Keratinocyte (primary cell): ENCODE results near the gene FGGY. TPM values are rescaled to one million over a fixed set of nuclear protein-coding genes. Genes with fewer than 3 reads are reported as not detected.

Experiments used
- DNase-seq: peaks from one replicate; pipeline ENCODE4 v3.0.0-alpha.2; 2011; ENCODE audit warnings: low read depth, missing footprints, low spot score
- FAIRE-seq: peaks from 2 replicates; lab custom pipeline; 2011; peaks lifted over from hg19 to GRCh38; lab: Jason Lieb, UNC
- H2AFZ ChIP-seq: 2 replicates; pipeline ENCODE4 v1.6.0; 2012; ENCODE audit warnings: low read length, control low read depth, inconsistent platforms; ENCODE audit not compliant: control insufficient read depth
- H3K27ac ChIP-seq: 2 replicates; pipeline ENCODE4 v1.5.1; 2011; ENCODE audit warnings: low read length; ENCODE audit not compliant: control insufficient read depth, insufficient read depth
- H3K27me3 ChIP-seq: 3 replicates; pipeline ENCODE4 v1.6.0; 2011; ENCODE audit warnings: low read length; ENCODE audit not compliant: control insufficient read depth, insufficient read depth; ENCODE audit errors: extremely low read depth
- H3K36me3 ChIP-seq, 2 experiments: 2 replicates in 1 of 2; 3 replicates in 1 of 2; pipeline ENCODE4 v1.5.1; 2011; ENCODE audit warnings: low read length in 2 of 2, mild to moderate bottlenecking in 1 of 2; ENCODE audit not compliant: control insufficient read depth in 2 of 2, insufficient read depth in 2 of 2; ENCODE audit errors: extremely low read depth in 1 of 2
- H3K4me1 ChIP-seq: 3 replicates; pipeline ENCODE4 v1.5.1; 2011; ENCODE audit warnings: low read length; ENCODE audit not compliant: control insufficient read depth, insufficient read depth; ENCODE audit errors: extremely low read depth
- H3K4me2 ChIP-seq: 3 replicates; pipeline ENCODE4 v1.6.0; 2011; ENCODE audit warnings: low read depth, low read length; ENCODE audit not compliant: control insufficient read depth, insufficient read depth; ENCODE audit errors: extremely low read depth
- H3K4me3 ChIP-seq, 3 experiments: fragments of 200-600 bp in 1 of 3; sonication (generic) in 1 of 3; 2 replicates in 2 of 3; 3 replicates in 1 of 3; pipeline ENCODE4 v1.5.1; 2011 to 2016; ENCODE audit warnings: low read length in 3 of 3, mild to moderate bottlenecking in 3 of 3, control low read depth in 2 of 3, inconsistent platforms in 1 of 3, low read depth in 1 of 3, mixed read lengths in 1 of 3, mixed run types in 1 of 3, moderate library complexity in 1 of 3; ENCODE audit not compliant: control insufficient read depth in 2 of 3, insufficient read depth in 2 of 3; ENCODE audit errors: extremely low read depth in 1 of 3
- H3K79me2 ChIP-seq: 2 replicates; pipeline ENCODE4 v1.6.0; 2012; ENCODE audit warnings: low read length; ENCODE audit not compliant: control insufficient read depth, insufficient read depth
- H3K9ac ChIP-seq: 3 replicates; pipeline ENCODE4 v1.6.0; 2011; ENCODE audit warnings: low read length; ENCODE audit not compliant: control insufficient read depth, insufficient read depth; ENCODE audit errors: extremely low read depth
- H3K9me1 ChIP-seq: 3 replicates; pipeline ENCODE4 v1.6.0; 2011; ENCODE audit warnings: low read length; ENCODE audit not compliant: control insufficient read depth, insufficient read depth; ENCODE audit errors: extremely low read depth
- H3K9me3 ChIP-seq: 2 replicates; pipeline ENCODE4 v1.5.1; 2012; ENCODE audit warnings: low read depth, low read length; ENCODE audit not compliant: control insufficient read depth
- H4K20me1 ChIP-seq: 3 replicates; pipeline ENCODE4 v1.6.0; 2011; ENCODE audit warnings: low read length; ENCODE audit not compliant: control insufficient read depth, insufficient read depth; ENCODE audit errors: extremely low read depth
- EZH2 ChIP-seq: IDR thresholded peaks from one replicate; pipeline ENCODE4 v1.6.1; 2012; ENCODE audit warnings: inconsistent platforms, mild to moderate bottlenecking, low read length, moderate library complexity
- dilution Hi-C: fragments of 300-500 bp; cut with MboI; formaldehyde crosslinking; loops from one replicate; pipeline ENCODE4 v1.7.0; 2020; ENCODE audit warnings: low sequenced_read_pairs; ENCODE audit not compliant: extremely low pct_ligation_motif_present
- polyA plus RNA-seq, 5 experiments: library from polyadenylated mRNA; depleted of rRNA in 3 of 5; stranded (reverse) in 3 of 5; stranded (forward) in 1 of 5; unstranded in 1 of 5; fragments of >200 nt; gene quantifications; 1 replicate in 1 of 5; 2 replicates in 3 of 5; 3 replicates in 1 of 5; pipeline versions ENCODE4 v1.2.1 to v1.2.3, GENCODE V29; 2011 to 2012; ENCODE audit warnings: missing spikeins in 2 of 5, low read depth in 1 of 5, low replicate concordance in 1 of 5
- TF ChIP-seq, protein P1 (sequence below), 3 experiments: IDR thresholded peaks in 1 of 3; conservative IDR thresholded peaks in 1 of 3; optimal IDR thresholded peaks in 1 of 3; 2 replicates in 2 of 3; 3 replicates in 1 of 3; pipeline versions ENCODE3 to v1.5.1; 2011; ENCODE audit warnings: low read length in 3 of 3, mild to moderate bottlenecking in 3 of 3, moderate library complexity in 2 of 3, control low read depth in 1 of 3, inconsistent platforms in 1 of 3; ENCODE audit not compliant: insufficient read depth in 2 of 3; ENCODE audit errors: extremely low read depth in 1 of 3

FGGY gene
- polyA plus RNA-seq, 1 donor (not counting 4 experiments of a cell fraction or from before 2014, with no cell fraction given): 16.6 TPM

DNA sequence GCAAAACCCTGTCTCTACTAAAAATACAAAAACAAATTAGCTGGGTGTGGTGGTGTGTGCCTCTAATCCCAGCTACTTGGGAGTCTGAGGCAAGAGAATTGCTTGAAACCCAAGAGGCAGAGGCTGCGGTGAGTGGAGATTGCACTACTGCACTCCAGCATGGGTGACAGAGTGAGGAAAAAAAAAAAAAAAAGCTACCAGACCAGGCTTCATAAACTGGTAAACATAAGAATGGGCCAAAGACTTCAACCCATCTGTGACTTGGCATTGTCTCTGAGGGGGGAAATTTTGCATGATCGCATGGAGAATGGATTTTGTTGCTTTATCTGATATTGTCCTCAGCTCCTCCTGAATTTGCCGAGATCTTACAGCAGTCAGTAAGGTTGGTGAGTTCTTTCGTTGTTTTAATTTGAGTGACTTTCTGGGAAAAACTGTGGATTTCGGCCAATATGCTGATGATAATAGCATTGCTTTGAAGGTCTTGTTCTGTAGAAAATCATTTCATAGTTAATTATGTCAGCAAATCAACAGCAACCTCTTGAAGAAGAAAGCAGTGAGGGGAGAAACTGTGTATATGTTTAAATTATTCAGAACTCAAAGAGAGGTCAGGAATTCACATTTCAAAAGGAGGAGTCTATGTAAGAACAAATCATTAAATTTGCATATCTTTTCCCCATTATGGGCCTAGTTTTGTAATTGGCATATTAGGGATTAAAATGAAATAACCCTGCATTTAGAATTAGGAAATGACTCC, 13.1 kb downstream of the FGGY start:
- Histone ChIP-seq H3K27ac (no peak overlapping the region), H2AFZ (no peak overlapping the region), H3K27me3 (no peaks in the 10 kb centered on the region), H3K4me2 (no peak overlapping the region), H3K36me3 (no peaks in the 10 kb centered on the region), H3K4me3 (no peak overlapping the region), H3K9me3 (no peaks in the 10 kb centered on the region), H3K9ac (no peak overlapping the region), H3K9me1 (no peaks in the 10 kb centered on the region), H3K79me2 (no peaks in the 10 kb centered on the region), H3K4me1 (peaks cover 7% of the 10 kb centered on the region), H4K20me1 (no peaks in the 10 kb centered on the region)
- FAIRE-seq (no peak), DNase-seq (no peak)
- dilution Hi-C loops: no loop called here
- TF ChIP-seq, protein P1, sequence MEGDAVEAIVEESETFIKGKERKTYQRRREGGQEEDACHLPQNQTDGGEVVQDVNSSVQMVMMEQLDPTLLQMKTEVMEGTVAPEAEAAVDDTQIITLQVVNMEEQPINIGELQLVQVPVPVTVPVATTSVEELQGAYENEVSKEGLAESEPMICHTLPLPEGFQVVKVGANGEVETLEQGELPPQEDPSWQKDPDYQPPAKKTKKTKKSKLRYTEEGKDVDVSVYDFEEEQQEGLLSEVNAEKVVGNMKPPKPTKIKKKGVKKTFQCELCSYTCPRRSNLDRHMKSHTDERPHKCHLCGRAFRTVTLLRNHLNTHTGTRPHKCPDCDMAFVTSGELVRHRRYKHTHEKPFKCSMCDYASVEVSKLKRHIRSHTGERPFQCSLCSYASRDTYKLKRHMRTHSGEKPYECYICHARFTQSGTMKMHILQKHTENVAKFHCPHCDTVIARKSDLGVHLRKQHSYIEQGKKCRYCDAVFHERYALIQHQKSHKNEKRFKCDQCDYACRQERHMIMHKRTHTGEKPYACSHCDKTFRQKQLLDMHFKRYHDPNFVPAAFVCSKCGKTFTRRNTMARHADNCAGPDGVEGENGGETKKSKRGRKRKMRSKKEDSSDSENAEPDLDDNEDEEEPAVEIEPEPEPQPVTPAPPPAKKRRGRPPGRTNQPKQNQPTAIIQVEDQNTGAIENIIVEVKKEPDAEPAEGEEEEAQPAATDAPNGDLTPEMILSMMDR (optimal IDR thresholded peaks at IDR 0.05 in 1 of 3, IDR thresholded peaks at IDR 0.05 in 1 of 3, conservative IDR thresholded peaks at IDR 0.05 in 1 of 3; ENCODE audit: extremely low read depth in 1 of 3, insufficient read depth in 2 of 3, low read length in 3 of 3): no peak
- TF ChIP-seq EZH2: no peak

GRCh38 chr1:59310549-59311250, 13.8 kb downstream of the FGGY start:
- H2AFZ ChIP-seq: no peak overlapping the region
- DNase-seq (no peak), FAIRE-seq (no peak)
- peaks cover 7% of the 10 kb centered on the region for H3K4me1 ChIP-seq
- H3K27ac ChIP-seq: no peak overlapping the region
- no peaks in the 10 kb centered on the region for H3K27me3 ChIP-seq
- no peaks in the 10 kb centered on the region for H3K9me3 ChIP-seq
- H3K4me3 ChIP-seq: no peak overlapping the region
- no peaks in the 10 kb centered on the region for H3K36me3 ChIP-seq
- H3K79me2 ChIP-seq: no peaks in the 10 kb centered on the region
- no peak for TF ChIP-seq EZH2
- TF ChIP-seq, protein P1 (optimal IDR thresholded peaks at IDR 0.05 in 1 of 3, IDR thresholded peaks at IDR 0.05 in 1 of 3, conservative IDR thresholded peaks at IDR 0.05 in 1 of 3; ENCODE audit: extremely low read depth in 1 of 3, insufficient read depth in 2 of 3, low read length in 3 of 3): no peak
- no peak overlapping the region for H3K9ac ChIP-seq
- dilution Hi-C loops: no loop called here
- H3K4me2 ChIP-seq: no peak overlapping the region
- H3K9me1 ChIP-seq: no peaks in the 10 kb centered on the region
- H4K20me1 ChIP-seq: no peaks in the 10 kb centered on the region
